Erythroblast (primary cell): Measurements from ENCODE around the gene HEG1.

ENCODE experiments used
- GATA1 ChIP-seq: IDR thresholded peaks from 2 replicates; pipeline ENCODE4 v1.6.1; 2011; ENCODE audit warnings: low read depth, mild to moderate bottlenecking, control low read depth, low read length, moderate library complexity
- POLR2A ChIP-seq: IDR thresholded peaks from 2 replicates; pipeline ENCODE4 v1.6.1; 2011; ENCODE audit warnings: mild to moderate bottlenecking, low read length

DNA sequence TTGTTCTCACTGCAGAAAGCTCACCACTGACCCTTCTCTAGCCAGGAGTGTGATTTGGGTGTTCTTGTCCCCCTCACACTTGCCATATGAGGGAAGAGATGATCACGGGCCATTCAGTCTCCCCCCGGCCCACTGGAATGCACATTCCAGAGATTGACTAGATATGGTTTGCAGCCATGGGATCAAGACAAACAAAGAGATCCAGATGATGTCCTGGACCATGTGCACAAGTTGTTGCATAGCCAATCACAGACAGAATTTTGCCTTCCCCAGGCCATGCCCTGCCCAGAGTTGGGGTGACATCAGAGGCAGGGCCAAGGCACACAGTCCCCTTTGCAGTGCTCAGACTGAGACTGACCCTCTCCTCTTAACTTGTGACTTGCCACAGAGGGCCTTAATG is 136.0 kb downstream of the HEG1 start:
- TF ChIP-seq POLR2A, result no peak
- TF ChIP-seq GATA1, result no peak
